ENCODE results near the gene INHBA. TPM values are rescaled to one million over a fixed set of nuclear protein-coding genes. Genes with fewer than 3 reads are reported as not detected.

Gene INHBA
- total RNA-seq, 1 donor from 2014 or later = 40.4 TPM

DNA sequence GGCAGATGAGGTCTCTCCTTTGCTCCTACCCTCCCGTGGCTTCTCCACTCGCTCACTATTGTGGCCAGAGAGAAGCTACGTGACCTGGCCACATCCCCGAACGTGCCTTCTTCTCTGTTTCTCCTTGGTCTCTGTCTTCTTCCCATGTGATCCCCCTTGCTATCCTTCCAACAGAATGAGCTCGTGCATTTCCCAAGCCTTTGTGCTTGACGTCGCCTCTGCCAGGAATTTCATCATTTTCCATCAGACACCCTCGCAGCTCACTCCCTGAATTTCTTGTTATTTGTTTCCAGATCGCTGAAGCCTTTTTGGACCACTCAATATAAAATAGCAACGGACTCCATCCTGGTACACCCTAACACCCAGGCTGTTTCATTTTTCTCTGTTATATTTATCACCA lies 13.8 kb upstream of the INHBA start:
- intact Hi-C loops (cut with DNase I) = no loop called here
- ATAC-seq (no peak), DNase-seq (ENCODE audit: low spot score) (no peak)

DNA sequence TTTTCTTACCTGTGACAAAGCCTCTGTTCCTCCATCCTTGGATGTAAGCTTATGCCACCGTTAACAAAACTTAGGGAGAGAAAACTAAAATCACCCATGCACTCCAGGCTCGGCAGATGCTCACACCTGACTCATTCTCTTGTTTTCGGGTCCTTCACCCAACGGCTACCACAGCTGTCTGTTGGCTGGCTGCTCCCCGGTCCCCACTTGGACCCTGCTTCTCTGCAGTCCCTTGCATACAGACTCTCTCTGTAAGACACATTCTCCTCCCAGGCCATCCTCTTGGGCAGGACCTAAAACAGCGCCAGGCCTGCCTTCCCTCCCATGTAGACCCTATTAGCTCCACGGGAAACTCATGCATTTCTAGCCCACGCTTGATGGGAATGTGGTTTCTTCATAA lies 12.1 kb upstream of the INHBA start:
- intact Hi-C loops (cut with DNase I) = no loop called here
- DNase-seq (ENCODE audit: low spot score) = no peak
- ATAC-seq = no peak

DNA sequence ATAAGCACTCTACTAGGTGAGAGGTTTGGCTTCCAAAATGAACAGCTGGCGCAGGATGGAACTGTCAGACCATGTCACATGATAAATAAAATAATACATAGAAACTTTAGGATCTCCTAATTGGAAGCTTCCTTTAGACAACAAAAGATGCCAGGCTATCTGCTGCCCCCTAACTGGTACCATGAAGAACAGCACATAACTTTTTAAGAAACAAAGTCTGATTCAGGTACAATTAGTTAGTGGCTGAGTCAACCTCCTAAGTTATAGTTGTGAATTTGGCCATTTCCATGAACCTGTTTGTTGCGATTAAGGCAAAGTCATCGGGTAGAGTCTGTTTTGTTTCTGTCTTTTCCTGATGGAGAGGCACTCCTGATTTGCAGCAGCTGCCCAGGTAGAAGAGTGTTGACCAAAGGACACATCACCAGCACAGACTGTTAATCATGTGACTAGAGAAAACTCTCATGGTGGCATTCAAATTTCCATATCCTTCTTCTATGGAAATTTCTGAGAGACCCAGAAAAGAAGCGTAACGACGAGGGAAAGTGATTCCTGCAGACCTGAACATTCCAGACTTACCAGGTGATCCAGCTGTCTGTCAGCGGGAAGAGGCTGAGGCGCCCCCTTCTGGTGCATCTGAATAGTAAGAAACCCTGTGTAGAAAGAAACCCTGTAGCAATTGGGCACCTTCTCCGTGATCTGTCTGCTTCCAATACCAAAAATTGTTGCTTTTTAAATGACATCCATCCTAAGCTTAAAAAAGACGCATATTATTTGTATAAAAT lies 8.6 kb upstream of the INHBA start:
- intact Hi-C loops (cut with DNase I) = no loop called here
- DNase-seq (ENCODE audit: low spot score) (no peak), ATAC-seq (no peak)

DNA sequence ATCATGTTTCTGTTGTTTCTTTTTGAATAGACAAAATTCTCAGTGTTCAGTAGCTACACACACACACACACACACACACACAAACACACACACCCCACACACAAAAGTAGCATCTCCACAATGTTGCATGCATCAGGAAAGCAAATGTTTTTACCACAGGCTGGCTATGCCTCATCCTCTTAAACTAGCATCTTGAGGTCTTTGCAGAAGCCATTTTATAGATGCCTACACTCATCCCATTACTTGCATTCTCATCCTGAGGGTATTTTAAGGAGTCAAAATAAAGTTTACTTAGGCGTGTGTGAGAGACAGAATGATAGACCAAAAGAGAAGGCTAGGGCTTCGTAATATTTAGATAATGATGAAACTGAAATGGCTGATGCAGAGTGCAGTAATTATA lies 7.9 kb upstream of the INHBA start:
- ATAC-seq = no peak
- intact Hi-C loops (cut with DNase I) = no loop called here
- no peak for DNase-seq (ENCODE audit: low spot score)

DNA sequence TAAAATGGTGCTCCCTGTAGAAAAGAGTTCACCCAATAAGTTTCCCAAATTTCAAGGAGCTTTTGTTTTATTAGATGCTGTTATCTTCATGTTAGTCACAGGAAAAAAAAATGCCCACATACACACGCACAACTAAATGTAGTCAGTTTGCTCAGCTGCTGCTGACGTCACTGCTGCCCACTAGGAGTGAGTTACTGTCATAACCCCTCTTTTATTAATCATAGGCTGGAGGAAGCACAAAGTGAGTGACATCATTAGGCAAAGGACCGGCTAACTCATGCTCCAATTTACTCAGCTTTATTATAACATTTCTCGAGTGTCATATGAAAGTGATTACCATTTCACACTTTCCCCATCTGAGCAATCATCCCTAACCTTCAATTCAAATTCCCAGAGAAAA lies 6.7 kb upstream of the INHBA start:
- intact Hi-C loops (cut with DNase I) = no loop called here

DNA sequence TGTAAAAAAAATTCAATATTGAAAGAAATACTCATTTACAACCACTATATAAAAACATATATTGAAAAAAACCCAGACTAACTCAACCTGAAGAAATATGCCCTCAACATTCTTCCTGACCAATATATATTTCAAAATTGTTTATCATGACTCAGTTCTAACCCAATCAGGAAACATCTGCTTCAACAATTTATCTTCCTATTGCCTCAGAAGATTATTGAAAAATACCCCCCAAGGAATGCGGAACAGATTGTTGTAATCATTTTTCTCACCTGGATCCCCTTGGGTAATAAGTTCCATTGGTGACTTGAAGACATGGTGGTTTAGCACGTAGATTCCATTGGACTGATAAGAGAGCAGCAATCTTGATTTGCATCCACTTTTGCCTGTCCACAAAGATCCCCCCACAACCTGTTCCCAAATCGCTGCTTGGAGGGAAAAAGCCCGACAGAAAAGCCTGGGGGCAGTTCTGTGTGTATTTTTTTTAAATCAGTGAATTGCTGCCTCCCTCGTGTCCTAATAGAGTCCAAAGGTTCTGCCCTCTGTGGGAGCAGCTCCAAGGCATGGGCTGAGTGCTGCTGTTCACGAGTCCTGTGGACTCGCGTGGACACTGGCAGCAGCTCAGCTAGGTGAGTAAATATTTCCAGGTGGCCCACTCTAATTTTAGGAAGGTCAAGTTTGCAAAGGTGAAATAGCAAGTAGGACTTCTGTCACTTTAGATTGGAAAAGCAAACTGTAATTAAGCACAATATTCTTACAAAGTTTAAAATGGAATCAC lies 5.9 kb upstream of the INHBA start:
- intact Hi-C loops (cut with DNase I) = no loop called here
- DNase-seq (ENCODE audit: low spot score) (no peak), ATAC-seq (no peak)

More for the DNA sequence above, 6.7 kb upstream of the INHBA start:
- ATAC-seq (no peak), DNase-seq (ENCODE audit: low spot score) (no peak)

DNA sequence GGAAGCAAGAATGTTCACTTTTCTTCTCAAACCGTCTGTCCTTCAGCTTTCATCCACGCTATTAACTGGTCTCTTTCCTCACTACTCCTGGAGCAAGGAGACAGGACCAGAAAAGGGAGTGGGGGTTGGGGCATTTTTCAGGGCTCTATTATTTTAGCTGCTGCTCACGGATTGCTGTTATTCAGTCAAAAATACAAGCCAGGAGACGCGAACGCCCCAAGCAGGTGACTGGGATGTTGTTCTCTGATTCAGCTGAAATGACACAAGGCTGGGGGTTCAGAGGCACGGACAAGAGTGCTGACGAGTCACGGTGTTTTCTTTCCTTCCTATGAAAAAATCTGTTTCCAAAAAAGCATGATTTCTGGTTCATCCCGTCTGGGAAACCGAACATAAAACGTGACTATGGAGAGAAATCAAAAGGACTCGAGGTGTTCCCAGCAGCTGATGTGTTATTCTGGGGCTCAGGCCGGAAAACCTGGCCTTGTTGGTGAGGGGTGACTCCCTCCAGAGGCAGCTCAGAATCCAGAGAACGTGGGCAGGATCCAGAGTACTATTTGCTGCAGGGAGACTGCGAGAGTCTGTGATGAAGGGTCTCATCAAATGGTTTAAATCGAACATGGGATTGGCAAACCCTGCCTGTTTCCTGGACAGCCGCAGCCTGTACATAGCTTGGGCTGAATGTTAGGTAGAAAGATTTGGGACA lies 3.5 kb upstream of the INHBA start:
- intact Hi-C loops (cut with DNase I) = no loop called here
- no peak for DNase-seq (ENCODE audit: low spot score)
- no peak for ATAC-seq

DNA sequence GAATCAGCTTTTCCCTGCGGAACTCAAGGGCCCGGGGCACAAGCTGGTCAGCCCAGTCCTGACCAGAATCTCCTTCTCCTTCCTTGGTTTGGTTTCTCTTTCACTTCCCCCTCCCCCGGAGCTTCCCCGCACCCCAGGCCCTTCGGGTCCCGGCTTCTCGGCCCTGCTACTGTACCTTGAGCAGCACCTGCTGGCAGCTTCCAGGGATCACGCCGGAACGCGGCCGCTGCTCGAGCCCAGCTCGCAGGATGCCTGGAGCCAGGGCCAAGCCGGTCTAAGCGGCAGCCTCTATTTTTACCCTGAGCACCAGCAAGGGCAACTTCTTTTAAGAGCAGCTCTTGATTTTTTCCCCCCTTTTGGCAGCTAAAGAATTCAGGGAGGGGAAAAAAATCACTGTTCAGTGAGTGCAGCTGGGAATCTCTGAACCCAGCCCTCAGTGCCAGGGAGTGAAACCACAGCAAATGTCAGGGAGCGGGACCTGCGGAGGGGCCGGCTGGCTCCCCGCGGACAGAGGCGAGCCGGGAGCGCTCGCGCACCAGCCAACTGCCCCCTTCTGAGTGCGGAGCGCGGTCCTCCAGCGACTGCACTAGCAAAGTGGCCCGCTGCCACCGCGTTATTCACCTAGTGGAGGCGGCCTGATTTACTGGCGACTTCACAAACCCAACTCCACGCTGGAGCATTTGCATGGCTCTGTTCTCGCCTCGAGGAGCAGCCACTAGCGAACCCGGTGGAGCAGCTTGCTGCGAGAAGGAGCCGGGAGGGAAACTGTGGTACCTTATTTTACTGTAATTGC lies 2.4 kb upstream of the INHBA start:
- DNase-seq (ENCODE audit: low spot score) = peak; percentile 90
- intact Hi-C loops (cut with DNase I) = no loop called here
- peak; percentile 91 for ATAC-seq

DNA sequence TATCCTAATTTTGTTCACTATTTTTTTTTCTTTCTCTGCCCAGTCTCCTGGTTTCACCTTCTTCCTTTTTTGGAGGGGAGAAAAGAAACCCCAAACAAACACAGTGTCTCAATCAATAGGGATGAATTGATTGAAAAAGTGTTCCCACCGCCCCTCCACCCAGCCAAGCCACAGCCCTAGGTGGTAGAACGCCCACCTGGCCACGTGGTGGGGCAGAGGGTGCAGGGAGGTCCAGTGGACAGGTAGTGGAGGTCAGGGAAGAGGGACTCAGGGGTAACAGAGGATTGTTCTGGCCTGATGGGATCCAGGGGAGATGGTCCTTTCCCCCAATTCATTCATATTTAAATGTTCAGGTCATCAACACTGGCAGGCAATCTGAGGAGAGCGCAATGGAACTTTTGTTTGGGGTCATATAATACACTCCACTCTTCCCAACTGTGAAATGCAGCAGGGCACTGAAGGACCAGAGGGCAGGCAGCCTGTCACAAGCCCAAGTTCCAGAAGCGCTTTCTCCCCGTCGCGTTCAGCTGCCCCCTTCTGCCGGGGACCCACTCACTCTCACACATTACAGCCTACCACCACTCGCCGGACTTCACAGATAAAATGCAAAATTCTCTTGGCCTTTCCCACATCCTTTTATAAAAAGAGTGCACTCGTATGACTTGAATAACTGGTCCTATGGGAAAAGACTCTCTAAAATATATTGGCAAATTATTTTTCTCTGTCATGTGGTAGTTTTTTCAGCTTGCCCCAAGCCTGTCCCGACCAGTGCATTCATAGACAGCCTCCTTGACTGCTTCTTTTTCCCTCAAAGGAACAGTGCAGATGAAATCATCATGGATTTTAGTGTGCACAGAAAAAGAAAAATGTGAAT lies 1.6 kb downstream of the INHBA start:
- intact Hi-C loops (cut with DNase I) = no loop called here
- ATAC-seq = no peak
- DNase-seq (ENCODE audit: low spot score) = no peak

DNA sequence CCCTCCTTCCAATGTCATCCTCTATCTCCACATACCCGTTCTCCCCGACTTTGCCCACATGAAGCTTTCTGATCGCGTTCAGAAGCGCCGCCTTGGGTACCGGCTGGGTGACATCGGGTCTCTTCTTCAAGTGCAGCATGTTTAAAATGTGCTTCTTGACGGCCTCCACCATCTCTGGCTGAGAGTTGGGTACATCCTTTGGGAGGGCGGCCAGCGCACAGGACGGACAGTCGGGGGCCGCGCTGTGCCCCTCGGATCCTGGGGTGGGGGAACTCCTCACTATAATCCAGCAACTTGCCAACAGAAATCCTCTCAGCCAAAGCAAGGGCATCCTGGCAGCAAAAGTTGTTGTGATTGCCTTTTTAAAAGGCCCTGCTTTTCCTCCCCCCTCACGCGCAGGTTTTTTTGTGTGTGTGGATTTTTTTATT lies 2.8 kb downstream of the INHBA start:
- no peak for ATAC-seq
- DNase-seq (ENCODE audit: low spot score) = no peak
- intact Hi-C loops (cut with DNase I) = no loop called here

DNA sequence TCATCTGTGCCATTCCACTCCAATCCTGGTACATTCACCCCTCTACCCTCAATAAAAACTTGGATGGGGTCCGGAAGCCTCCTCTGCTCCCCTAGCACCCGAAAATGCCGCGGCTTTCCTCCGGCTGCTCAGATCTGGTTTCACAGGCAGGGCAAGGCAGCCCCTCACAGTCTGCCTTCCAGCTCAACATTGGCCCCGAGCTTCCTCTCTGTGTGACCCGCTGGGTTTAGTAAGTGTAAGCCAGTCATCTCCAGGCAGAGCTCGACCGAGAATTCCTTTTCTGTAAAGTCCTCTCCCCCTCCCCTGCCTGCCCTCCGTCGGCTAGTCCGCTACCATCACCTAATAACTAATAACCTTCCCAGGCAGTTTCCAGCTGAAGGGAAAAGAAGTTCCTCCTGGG lies 3.4 kb downstream of the INHBA start:
- ATAC-seq (no peak), DNase-seq (ENCODE audit: low spot score) (no peak)
- intact Hi-C loops (cut with DNase I) = no loop called here

DNA sequence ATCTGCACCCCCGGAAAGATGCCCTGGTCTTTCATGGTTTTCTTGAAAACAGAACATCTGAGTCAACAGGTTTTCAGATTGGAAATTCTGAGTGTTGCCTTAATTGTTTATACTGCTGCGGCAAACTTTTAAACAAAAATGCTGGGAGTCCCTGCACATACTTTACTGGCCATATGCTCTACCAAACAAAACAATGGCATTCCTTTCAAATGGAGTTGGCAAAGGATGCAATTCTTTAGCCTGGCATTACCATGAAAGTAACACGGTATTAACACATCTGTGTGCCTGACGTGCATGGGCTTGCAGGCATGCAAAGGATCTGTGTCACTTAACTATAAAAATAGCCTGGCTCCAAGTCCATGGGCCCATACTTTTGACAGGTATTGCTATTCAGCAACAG lies 4.2 kb downstream of the INHBA start:
- no peak for DNase-seq (ENCODE audit: low spot score)
- intact Hi-C loops (cut with DNase I) = no loop called here
- ATAC-seq = no peak

DNA sequence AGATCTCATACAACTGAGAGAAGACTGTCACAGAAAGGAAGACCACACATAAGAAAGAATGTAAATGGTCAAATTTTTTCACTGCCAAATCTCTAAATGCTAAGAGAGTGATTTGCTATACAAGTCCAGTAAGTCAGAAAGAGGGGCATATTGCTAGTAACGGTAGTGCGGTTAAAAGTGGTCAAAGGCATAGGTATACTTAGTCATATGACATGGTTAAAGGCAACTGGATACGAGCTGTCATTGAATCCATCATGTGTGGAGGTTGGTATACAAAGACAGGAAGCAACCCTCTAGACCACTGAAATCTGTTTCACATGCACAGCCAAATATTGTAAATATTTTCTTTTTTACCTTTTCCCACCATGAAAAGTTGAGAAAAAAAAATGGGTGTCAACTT lies 4.8 kb downstream of the INHBA start:
- intact Hi-C loops (cut with DNase I) = no loop called here
- DNase-seq (ENCODE audit: low spot score) (no peak), ATAC-seq (no peak)

DNA sequence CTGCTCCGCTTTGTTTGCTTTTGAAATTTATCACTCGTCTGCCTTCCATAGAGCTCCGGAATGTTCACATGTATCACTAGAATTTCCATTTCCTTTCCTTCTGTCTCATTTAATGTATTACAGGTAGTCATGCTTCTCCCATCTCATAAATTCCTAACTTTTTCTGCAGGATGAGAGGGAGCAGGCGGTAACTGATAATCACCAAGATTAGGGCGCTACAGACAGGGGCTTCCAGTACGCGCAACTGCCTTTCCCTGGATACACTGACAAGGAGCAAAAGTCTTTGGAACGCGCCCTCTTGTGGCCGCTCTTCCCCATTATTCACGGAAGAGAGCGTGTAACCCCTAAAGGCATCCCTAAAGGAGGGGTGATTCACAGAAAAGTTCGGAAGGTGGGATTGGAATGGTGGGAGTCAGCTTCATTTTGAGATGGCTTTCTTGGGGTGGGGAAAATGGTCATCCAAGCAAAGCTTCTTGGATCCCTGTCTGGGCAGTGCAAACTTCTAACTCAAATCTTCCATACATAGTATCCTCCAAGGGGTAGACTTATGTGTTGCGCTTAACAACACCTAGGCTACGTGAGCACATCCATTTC lies 6.5 kb downstream of the INHBA start:
- ATAC-seq = peak; percentile 86
- intact Hi-C loops (cut with DNase I) = no loop called here

DNA sequence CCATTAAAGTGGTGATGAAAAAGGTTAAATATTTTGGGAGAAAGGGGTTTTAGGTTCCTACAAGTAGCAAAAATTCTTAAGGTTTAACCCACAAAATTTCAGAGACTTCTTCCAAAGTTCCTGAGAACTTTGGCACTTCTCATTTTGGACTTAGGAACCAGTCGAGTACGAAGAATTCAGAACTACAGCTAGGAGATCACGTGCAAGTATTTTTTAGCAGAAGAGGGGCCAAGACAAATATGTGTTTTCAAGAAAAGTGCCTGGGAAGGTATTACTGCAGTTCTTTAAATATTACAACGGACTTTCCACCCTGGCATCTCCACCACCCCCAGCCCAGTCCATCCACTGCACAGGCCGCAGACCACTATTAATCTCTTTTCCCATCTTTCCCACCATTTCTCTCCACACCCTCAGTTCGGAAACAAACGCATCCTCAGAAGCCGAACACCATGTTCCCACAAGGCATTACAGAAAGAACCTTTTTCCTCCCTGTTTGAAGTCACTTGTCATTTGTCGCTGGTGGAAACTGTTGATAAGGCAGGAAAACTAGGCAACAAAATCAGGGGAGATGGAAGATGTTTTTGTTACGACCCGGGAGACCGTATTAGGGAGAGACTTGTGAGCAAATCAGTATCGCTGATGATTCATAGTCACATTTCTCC lies 7.1 kb downstream of the INHBA start:
- ATAC-seq = peak; percentile 60
- DNase-seq (ENCODE audit: low spot score) = no peak
- intact Hi-C loops (cut with DNase I) = no loop called here

More for the DNA sequence above, 6.5 kb downstream of the INHBA start:
- peak; percentile 90 for DNase-seq (ENCODE audit: low spot score)

DNA sequence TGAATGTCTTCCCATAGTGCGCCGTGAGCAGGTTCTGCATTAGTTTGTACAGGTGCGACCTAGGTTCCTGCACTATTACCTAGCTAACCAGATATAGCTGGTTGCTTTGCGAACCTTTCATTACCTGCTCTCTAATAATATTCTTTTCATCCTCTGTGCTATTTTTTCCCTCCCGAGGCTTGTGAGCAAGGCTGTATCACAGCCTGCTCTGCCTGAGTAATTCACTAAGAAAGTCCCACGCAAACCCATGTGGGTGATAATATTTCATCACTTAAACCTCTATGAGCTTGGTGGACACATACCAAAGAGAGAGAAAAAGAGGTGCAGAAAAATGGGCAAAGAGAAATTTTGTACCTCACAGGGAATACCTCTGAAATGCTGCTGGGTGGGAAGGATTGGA lies 8.4 kb downstream of the INHBA start:
- intact Hi-C loops (cut with DNase I) = no loop called here
- DNase-seq (ENCODE audit: low spot score) (no peak), ATAC-seq (no peak)

Measured in sciatic nerve (tissue), 2 donors.